Neutrophil (primary cell): Measurements from ENCODE around the gene MTMR12.

Experiments used
- H3K27ac ChIP-seq: fragments of 200-600 bp; sonication (generic); 2 replicates; pipeline ENCODE4 v1.5.1; 2016; ENCODE audit warnings: mild to moderate bottlenecking, moderate library complexity
- H3K27me3 ChIP-seq: fragments of 200-600 bp; sonication (generic); 2 replicates; pipeline ENCODE4 v1.6.0; 2016; ENCODE audit warnings: mild to moderate bottlenecking
- H3K36me3 ChIP-seq: fragments of 200-600 bp; sonication (generic); 2 replicates; pipeline ENCODE4 v1.5.1; 2017
- H3K4me1 ChIP-seq, 2 experiments: fragments of 200-600 bp in 1 of 2; sonication (generic) in 1 of 2; 1 replicate in 1 of 2; 2 replicates in 1 of 2; pipeline versions ENCODE4 v1.5.1 to v1.6.1; 2013 to 2016; ENCODE audit warnings: low read depth in 1 of 2, low read length in 1 of 2, mild to moderate bottlenecking in 1 of 2, moderate library complexity in 1 of 2; ENCODE audit not compliant: control insufficient read depth in 1 of 2, insufficient read depth in 1 of 2
- H3K4me3 ChIP-seq, 2 experiments: fragments of 200-600 bp in 1 of 2; sonication (generic) in 1 of 2; 1 replicate in 1 of 2; 2 replicates in 1 of 2; pipeline ENCODE4 v1.5.1; 2013 to 2016; ENCODE audit warnings: low read depth in 1 of 2, low read length in 1 of 2, mild to moderate bottlenecking in 1 of 2, moderate library complexity in 1 of 2
- H3K9me3 ChIP-seq: fragments of 200-600 bp; sonication (generic); 2 replicates; pipeline ENCODE4 v1.5.1; 2016
- CTCF ChIP-seq: fragments of 200-600 bp; sonication (generic); IDR thresholded peaks from 2 replicates; pipeline ENCODE4 v1.5.1; 2016; ENCODE audit warnings: antibody characterized with exemption

MTMR12 gene

GRCh38 chr5:32270946-32271345, 41.8 kb downstream of the MTMR12 start:
- Histone ChIP-seq H3K4me1 (peaks cover under 1% of the 10 kb centered on the region in 2 experiments), H3K9me3 (no peaks in the 10 kb centered on the region), H3K27me3 (no peaks in the 10 kb centered on the region), H3K27ac (no peak overlapping the region), H3K4me3 (no peak overlapping the region), H3K36me3 (peaks cover 17% of the 10 kb centered on the region)
- TF ChIP-seq CTCF, result no peak

DNA sequence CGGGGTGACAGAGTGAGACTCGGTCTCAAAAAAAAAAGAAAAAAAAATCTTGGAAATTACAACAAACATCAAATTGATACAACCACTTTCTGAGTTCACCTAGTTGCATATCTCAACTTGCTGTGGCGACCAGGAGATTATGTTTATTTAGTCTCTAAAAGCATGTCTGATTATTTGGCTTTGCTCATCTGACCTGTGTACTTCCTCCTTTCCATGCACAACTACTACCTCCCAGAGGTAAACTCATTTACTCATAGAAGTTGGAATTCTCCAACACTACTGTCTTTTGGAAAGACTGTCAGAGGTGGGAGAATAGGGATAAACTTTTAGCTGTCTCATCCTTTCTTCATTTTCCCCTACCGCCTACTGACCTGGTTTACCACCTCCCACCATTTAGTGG, 42.6 kb downstream of the MTMR12 start:
- Histone ChIP-seq H3K4me3 (no peak overlapping the region), H3K4me1 (no peaks in the 10 kb centered on the region), H3K27me3 (no peaks in the 10 kb centered on the region), H3K27ac (no peak overlapping the region), H3K36me3 (peaks cover 17% of the 10 kb centered on the region), H3K9me3 (no peaks in the 10 kb centered on the region)
- no peak for TF ChIP-seq CTCF

GRCh38 chr5:32265902-32266301, 46.8 kb downstream of the MTMR12 start:
- no peaks in the 10 kb centered on the region for H3K27me3 ChIP-seq
- H3K27ac ChIP-seq, result no peak overlapping the region
- no peak for TF ChIP-seq CTCF
- peaks cover 17% of the 10 kb centered on the region for H3K36me3 ChIP-seq
- no peaks in the 10 kb centered on the region for H3K4me1 ChIP-seq
- no peak overlapping the region for H3K4me3 ChIP-seq
- no peaks in the 10 kb centered on the region for H3K9me3 ChIP-seq

GRCh38 chr5:32264957-32265572, 47.7 kb downstream of the MTMR12 start:
- Histone ChIP-seq H3K27ac (no peak overlapping the region), H3K9me3 (no peaks in the 10 kb centered on the region), H3K27me3 (no peaks in the 10 kb centered on the region), H3K4me1 (no peaks in the 10 kb centered on the region), H3K4me3 (no peak overlapping the region), H3K36me3 (peaks cover 17% of the 10 kb centered on the region)
- TF ChIP-seq CTCF, result no peak

GRCh38 chr5:32263684-32264083, 49.1 kb downstream of the MTMR12 start:
- H3K27ac ChIP-seq, result no peak overlapping the region
- H3K9me3 ChIP-seq, result no peaks in the 10 kb centered on the region
- H3K4me1 ChIP-seq, result no peaks in the 10 kb centered on the region
- peaks cover 16% of the 10 kb centered on the region for H3K36me3 ChIP-seq
- no peaks in the 10 kb centered on the region for H3K27me3 ChIP-seq
- TF ChIP-seq CTCF, result no peak
- H3K4me3 ChIP-seq, result no peak overlapping the region

DNA sequence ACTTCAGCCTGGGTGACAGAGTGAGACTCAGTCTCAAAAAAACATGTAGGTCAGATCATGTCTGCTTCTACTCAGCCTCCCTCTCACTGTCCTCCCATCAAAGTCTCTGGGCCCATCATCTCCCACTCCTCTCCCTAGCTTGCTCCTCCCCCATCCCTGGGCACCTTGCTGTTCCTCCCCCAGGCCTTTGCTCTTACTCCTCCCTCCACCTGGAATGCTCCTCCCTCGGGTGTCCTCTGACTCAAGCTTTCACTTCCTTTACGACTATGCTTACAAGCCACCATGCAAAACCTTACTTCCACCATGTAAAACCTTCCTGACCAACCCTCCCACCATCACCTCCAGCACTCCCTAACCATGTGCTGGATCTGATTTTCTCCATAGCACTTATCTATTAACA, 51.5 kb downstream of the MTMR12 start:
- no peak for TF ChIP-seq CTCF
- Histone ChIP-seq H3K9me3 (no peaks in the 10 kb centered on the region), H3K4me1 (no peaks in the 10 kb centered on the region), H3K36me3 (peaks cover 4% of the 10 kb centered on the region), H3K27me3 (no peaks in the 10 kb centered on the region), H3K4me3 (no peak overlapping the region), H3K27ac (no peak overlapping the region)
